Stimulated activated CD8-positive, alpha-beta memory T cell treated with anti-CD3 and anti-CD28 coated beads, Interleukin-12 subunit alpha, Interleukin-12 subunit beta, amount 100 ng/mL, for 24 hours (primary cell): Measurements from ENCODE around the gene ARMS2.

Source experiments
- DNase-seq: peaks from one replicate; pipeline ENCODE4 v3.0.0-alpha.2; 2020; ENCODE audit errors: extremely low read depth

Gene ARMS2

DNA sequence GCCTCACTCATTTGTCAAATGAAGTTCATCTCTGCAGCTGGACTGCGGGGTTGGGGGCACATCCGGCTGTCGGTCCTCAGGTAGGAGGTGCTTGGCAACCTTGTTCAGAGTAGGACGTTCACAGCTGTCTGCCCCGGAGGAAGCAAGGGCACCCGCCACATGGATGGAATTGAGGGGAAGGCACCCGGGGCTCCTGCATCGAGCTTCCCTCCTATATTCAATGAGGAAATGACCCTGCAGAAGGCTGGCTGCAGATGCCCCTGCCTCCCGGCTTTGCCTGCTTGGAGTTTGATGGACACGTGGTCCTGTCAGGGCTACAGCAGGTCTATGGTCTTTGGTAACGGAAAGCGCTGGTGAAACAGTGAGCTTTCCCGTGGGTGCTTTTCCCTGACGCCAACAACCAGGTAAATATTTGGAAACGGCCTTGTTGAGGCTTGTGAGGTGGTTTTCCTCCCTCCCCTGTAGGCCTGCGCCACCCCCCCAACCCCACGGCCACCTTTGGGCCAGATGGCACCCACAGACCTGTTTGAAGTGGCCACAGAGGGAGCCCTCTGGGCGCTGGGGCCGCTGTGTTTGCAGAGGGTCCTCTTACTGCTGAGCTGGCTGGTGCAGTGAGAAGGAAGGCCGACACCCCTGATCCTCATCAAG, 39.8 kb downstream of the ARMS2 start:
- no peak for DNase-seq

DNA sequence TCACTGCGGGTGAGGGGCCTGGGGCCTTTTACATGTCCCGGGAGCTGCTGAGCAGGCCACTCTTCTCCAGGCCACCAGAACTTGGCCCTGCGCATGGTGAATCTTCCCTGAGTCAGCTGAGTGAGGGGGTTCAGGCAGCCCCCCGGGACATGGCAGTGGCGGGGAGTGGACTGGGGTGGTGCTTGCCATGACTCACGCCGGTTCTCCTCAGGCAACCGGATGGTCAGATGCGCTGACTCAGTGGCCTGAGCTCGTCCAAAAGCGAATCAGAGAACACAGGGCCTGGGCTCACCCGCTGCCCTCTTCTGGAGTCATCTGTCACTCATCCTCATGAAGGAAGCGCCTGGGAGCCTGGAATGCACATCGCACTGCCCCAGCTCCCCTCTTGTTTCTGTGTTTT, 40.4 kb downstream of the ARMS2 start:
- no peak for DNase-seq

DNA sequence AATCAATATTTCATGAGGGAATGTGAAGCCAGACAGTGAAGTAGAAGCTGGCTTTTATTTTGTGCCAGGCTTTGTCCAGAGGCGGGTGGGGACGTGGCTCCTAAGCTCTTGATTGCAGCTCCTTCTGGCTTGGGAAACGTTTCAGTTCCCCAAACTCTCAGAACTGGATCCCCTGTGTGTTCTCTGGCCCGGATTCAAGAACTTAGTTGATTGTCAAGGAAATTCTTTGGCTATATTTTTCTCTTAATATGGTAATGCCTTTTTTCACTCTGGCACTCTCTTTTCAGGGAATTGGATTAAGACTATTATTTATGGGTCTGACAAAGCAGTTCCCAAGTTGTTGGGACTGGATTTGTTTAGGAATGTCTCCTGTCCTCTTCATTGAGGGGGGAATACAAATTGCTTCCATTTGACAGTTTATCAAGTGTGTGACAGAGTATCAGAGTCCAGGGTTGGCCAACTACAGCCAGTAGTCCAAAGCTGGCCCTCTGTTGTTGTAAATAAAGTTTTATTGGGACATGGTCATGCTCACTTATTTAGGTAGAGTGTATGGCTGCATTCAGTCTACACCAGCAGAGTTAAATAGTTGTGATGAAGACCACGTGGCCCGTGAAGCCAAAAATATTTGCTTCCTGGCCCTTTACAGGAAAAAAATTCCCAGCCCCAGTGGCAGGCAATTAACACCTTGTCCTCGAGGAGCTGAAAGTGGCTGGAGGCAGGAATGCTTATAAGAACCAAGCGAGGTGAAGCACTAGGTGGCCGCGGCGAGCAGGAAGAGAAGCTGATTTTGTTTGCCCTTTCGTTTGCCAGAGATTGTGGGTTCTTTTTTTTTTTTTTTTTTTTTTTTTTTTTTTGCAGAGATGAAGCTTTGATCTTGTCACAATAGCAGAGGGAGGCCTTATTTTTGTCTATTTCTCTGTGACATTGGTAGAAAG, 41.2 kb downstream of the ARMS2 start:
- no peak for DNase-seq

DNA sequence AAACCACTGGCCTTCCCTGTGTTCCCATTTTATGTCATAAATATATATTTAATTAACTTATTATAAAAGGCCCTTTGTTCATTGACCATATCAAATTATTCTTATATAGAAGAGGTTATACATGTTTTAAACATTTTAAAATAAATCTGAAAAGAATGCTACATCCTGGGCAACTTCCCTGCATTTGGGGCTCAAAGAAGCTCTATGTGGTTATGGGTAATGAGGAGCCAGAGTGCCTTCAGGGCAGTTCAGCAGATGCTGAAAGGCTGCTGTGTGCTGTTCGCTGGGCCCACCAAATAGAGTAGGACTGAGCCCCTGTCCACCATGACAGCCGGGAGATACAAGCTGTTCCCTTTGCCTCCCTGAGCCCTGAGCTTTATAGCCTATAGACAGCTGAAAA, 42.8 kb downstream of the ARMS2 start:
- no peak for DNase-seq

DNA sequence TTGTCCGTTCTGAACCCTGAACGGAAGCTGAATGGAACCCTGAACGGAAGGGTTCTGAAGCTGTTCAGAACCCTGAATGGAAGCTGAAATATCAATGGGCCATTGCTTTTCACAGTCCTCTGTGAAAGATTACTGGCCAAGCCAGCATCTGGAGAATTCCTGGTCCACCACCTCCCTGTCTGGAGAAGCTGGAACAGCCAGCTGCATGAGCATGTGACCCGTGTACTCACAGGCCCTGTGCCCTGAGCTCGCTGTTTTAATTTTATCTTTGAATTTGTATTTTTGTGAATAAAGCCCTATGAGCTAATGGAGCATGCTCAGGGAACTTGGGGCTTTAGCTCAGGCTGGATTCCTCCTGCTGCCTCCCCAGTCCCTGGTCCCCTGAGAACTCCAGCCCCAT, 44.1 kb downstream of the ARMS2 start:
- DNase-seq, result no peak

DNA sequence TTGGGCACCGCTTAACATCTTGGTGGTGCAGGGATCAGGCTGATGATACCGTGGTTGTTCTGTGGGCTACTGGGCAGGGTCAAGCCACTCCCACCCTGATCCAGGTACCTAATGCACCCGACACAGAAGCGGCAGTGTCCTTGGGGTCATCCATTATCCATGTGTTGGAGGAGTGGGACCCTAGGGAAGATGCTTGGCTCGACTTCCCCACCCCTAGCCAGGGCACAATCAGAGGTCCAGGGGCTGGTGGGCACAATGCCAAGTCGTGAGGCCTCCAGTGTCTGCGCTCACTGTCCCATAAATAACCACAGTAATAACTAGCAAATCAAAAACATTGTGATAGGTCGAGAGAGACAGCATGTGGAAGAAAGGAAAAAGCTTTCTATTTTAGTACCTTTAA, 44.6 kb downstream of the ARMS2 start:
- no peak for DNase-seq

DNA sequence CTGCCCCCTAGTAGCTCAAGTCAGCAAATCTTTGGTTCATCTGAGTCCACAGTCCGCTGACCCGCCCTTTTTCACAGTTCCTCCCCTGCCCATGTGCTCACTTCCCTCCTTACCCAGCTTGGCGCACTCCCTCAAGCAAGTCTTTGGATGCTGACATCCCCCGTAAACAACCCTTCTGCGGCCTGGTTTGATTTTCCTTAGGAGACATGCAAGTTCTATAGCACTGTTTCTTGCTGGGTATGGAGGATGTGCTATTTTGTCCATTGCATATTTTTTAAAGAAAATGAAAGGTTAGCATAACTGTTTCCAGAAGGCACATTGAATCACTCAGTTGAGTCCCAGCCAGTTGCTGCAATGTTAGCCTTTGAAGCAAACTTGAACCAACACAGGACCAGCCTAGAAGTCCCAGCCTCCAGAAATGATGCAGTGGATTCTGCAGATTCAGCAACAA, 45.1 kb downstream of the ARMS2 start:
- DNase-seq, result no peak

DNA sequence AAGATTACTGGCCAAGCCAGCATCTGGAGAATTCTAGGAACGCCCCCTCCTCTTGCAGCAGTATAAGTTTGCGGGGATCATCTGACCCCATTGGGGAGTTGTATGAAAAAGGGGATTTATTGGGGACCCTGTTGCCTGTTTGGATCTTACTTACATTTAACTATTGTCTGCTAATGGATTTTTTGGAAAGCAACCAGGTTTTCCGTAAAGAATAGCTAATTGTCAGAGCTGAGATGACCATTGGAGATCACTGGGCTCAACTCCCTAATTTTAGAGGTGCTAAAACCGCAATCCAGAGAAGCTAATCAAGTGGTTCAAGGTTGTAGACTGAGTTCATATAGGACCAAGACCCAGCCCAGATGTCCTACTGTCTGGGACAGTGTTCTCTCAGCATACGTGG, 45.7 kb downstream of the ARMS2 start:
- DNase-seq, result no peak

DNA sequence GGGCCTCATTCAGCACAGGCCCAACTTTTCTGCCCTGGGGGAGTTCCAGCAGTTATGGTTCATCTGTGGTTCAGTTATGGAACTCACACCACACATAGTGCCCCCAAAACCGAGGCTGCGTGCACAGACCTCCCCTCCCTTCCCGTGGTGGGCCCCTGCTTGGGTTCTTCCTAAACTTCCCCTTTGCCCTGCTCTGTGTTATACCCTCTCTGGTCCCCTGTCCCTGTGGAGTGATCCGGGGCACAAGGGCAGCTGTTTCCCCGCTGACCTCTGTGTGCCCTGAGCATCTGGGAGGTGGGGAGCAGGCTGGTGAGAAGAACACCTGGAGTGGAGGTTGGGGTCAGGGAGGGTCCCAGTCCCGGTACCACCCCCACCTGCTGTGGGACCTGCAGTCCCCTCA, 46.3 kb downstream of the ARMS2 start:
- no peak for DNase-seq

DNA sequence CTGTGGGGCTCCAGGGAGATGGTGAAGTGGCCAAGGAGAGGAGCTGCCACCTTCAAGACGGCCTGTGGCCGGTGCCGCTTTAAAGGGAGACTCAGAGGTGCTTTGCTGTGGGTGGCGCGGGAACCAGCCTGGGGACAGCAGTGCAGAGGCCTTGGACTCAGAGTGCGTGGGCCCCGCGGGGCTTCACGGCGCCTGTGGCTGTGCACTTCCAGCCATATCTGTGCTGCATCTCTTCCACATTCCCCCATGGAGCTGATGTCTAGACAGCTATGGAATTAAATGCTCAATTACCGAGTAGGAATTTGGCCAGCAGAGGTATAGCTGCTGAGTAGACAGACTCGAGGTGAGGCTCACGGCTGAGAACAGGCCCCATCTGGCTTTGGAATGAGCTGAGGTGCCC, 48.6 kb downstream of the ARMS2 start:
- no peak for DNase-seq

DNA sequence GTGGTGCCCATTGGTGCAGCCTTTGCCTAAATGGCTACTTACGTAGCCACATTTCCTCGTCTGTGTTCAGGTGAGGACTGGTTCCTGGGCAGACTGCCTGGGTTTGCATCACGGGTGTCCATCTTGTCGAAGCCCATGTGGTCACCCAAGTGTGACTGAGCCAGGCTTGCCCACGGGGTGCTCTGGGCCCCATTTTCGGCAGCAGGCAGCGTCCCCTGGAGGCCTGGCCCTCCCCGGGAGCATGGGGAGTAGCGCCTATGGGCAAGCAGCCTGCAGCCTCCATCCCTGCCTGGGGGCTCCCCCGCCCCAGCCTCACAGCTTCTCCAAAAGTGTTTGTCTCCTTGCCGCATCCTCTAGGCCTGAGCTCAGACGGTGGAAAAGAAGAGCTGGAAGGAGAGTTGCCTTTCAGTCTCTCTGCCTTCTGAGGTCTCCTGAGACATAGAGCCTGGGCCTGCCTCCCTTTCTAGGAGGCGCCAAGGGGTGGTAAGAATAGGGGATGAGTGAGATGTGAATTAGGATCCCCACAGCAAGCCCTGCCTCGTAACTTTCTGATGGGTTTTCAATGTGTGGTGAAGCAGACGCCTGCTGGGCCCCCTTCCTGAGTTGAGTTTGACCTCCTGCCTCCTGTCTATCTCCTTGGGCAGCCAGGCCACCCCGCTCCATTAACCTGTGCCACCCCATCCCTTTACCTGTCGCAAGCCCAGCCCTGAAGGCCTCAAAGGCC, 49.6 kb downstream of the ARMS2 start:
- DNase-seq, result no peak

DNA sequence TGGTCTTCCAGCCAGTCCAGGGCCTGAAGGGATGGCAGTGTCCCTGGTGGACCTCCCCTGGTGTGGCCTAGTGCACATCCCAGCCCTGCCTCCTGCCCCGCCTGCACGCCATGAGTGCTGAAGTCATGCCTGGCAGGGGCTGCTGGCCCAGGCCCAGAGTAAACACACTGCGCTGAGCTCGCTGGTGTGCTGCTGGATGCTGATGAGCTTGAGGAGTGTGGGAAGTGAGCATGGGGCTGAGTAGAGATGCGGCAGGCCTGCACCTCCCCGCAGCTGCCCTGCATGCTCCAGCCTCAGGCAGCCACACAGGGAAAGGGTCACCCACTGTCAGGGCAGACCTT, 50.1 kb downstream of the ARMS2 start:
- no peak for DNase-seq

DNA sequence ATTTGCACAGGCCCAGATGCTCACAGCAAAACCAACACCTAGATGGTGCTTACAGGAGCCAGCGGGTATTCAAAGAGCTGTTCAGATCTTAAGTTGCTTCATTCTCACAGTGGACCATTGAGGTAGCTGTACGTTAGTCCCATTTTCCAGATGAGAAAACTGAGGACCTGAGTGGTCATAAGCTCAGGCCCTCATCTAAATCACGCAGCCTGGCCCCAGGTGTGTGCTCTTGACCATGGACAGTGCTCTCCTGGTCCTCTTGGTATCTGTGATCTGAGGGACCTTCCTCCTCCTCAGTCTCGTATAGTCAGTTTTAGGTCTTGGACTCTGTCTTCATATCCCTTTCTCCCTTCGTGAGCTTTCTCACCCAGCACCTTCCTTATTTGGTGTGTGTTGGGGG, 50.6 kb downstream of the ARMS2 start:
- DNase-seq, result no peak

DNA sequence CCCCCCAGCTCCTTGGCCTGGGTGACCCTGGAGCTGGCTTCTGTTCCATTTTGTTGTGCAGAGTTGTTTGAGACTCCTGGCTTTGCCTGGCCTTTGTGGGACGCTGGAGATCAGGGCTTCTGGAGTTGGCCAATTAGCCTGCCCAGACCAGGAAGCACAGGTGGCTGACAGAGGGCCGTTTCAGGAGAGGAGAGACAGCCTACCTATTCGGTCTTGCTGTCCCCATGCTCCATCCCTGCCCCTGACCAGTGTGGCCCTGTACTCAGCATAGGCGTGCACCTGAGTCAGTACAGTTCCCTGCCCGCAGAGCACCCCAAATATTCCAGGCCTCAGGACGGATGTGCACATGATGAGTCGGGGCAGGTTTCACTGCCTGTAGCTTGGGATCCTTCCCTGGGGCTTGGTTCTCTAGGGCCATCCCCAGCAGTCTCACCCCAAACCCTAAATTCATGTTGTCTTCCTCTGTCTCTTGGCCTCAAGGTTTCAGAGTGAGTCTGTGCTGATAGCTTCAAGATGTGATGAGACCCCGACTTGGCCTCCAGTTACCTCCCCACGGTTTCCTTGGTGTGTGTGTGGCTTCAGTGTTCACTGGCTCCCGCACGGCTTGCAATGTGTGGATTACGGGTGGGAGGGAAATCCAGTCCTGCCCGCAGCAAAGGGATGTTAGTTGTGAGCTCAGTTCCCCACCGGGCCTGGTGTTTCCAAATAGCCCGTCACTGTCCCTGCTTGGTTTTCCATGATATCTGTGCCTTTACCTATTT, 51.6 kb downstream of the ARMS2 start:
- no peak for DNase-seq
